Endothelial cell of umbilical vein (primary cell): Measurements from ENCODE around the gene C8B. TPM values are rescaled to one million over a fixed set of nuclear protein-coding genes. Genes with fewer than 3 reads are reported as not detected.

ENCODE experiments used
- BruUV-seq: library from RNA; stranded (reverse); fragments of 400-500 nt; replicated peaks from 2 replicates; lab custom pipeline; 2021; lab: Mats Ljungman, UMichigan
- CTCF ChIA-PET: fragments of 300-600, 350-600 bp; sonication (Branson Sonifier 250); formaldehyde crosslinking; loops from one replicate; lab custom pipeline; 2021; ENCODE audit warnings: antibody characterized with exemption, inconsistent platforms; lab: Charles Lee
- POLR2A ChIA-PET: fragments of 300-600, 350-600 bp; sonication (Branson Sonifier 250); formaldehyde crosslinking; loops from one replicate; lab custom pipeline; 2021; ENCODE audit warnings: antibody characterized with exemption, inconsistent platforms; lab: Charles Lee
- DNase-seq: peaks from one replicate; pipeline ENCODE4 v3.0.0-alpha.2; 2011; ENCODE audit warnings: low read depth, low spot score
- FAIRE-seq: peaks from 2 replicates; lab custom pipeline; 2011; peaks lifted over from hg19 to GRCh38; lab: Jason Lieb, UNC
- H2AFZ ChIP-seq: 2 replicates; pipeline ENCODE4 v1.6.0; 2012; ENCODE audit warnings: low read depth, low read length, control low read depth, inconsistent platforms
- H3K27ac ChIP-seq: 2 replicates; pipeline ENCODE4 v1.5.1; 2011; ENCODE audit warnings: low read depth, mild to moderate bottlenecking, control low read depth, low read length, moderate library complexity; ENCODE audit not compliant: insufficient read depth
- H3K27me3 ChIP-seq, 2 experiments: 2 replicates each; pipeline versions ENCODE4 v1.6.0 to v1.6.1; 2011; ENCODE audit warnings: low read length in 2 of 2, mixed read lengths in 1 of 2; ENCODE audit not compliant: control insufficient read depth in 2 of 2, insufficient read depth in 2 of 2
- H3K36me3 ChIP-seq, 2 experiments: 2 replicates in 1 of 2; 3 replicates in 1 of 2; pipeline ENCODE4 v1.5.1; 2011; ENCODE audit warnings: low read length in 2 of 2, mild to moderate bottlenecking in 1 of 2, moderate library complexity in 1 of 2; ENCODE audit not compliant: control insufficient read depth in 2 of 2, insufficient read depth in 2 of 2; ENCODE audit errors: extremely low read depth in 1 of 2
- H3K4me1 ChIP-seq: 3 replicates; pipeline ENCODE4 v1.5.1; 2011; ENCODE audit warnings: mild to moderate bottlenecking, low read length; ENCODE audit not compliant: control insufficient read depth, insufficient read depth; ENCODE audit errors: extremely low read depth
- H3K4me2 ChIP-seq: 2 replicates; pipeline ENCODE4 v1.6.1; 2011; ENCODE audit warnings: low read length, control low read depth, mixed read lengths; ENCODE audit not compliant: insufficient read depth
- H3K4me3 ChIP-seq, 3 experiments: fragments of 200-600 bp in 1 of 3; sonication (generic), shearing (Covaris generic) in 1 of 3; replicated peaks in 1 of 3; 2 replicates each; pipeline ENCODE4 v1.5.1; 2011 to 2016; ENCODE audit warnings: control low read depth in 3 of 3, low read length in 3 of 3, mild to moderate bottlenecking in 2 of 3, inconsistent platforms in 1 of 3, low read depth in 1 of 3, moderate library complexity in 1 of 3; ENCODE audit not compliant: insufficient read depth in 1 of 3
- H3K79me2 ChIP-seq: 2 replicates; pipeline ENCODE4 v1.6.0; 2012; ENCODE audit warnings: low read length, inconsistent platforms; ENCODE audit not compliant: control insufficient read depth, insufficient read depth
- H3K9ac ChIP-seq: replicated peaks from 2 replicates; pipeline ENCODE3; 2011; ENCODE audit warnings: low read length, control low read depth; ENCODE audit not compliant: insufficient read depth; ENCODE audit errors: extremely low read depth
- H3K9me1 ChIP-seq: replicated peaks from 3 replicates; pipeline ENCODE4 v1.6.0; 2011; ENCODE audit warnings: mild to moderate bottlenecking, low read length; ENCODE audit not compliant: control insufficient read depth, insufficient read depth; ENCODE audit errors: extremely low read depth
- H3K9me3 ChIP-seq: replicated peaks from 2 replicates; pipeline ENCODE4 v1.5.1; 2012; ENCODE audit warnings: low read length, inconsistent platforms; ENCODE audit not compliant: control insufficient read depth, insufficient read depth
- H4K20me1 ChIP-seq: replicated peaks from 2 replicates; pipeline ENCODE3; 2011; ENCODE audit warnings: mild to moderate bottlenecking, low read length; ENCODE audit not compliant: control insufficient read depth, insufficient read depth; ENCODE audit errors: extremely low read depth
- EZH2 ChIP-seq: IDR thresholded peaks from 2 replicates; pipeline ENCODE4 v1.6.1; 2012; ENCODE audit warnings: borderline replicate concordance, low read depth, mild to moderate bottlenecking, moderate library complexity, low read length, inconsistent platforms; ENCODE audit not compliant: severe bottlenecking
- FOS ChIP-seq: IDR thresholded peaks from 2 replicates; pipeline ENCODE4 v1.6.1; 2011; ENCODE audit warnings: mild to moderate bottlenecking, low read length, moderate library complexity, borderline replicate concordance; ENCODE audit not compliant: insufficient read depth
- GATA2 ChIP-seq: IDR thresholded peaks from 2 replicates; pipeline ENCODE4 v1.7.0; 2011; ENCODE audit warnings: low read depth, mild to moderate bottlenecking, moderate library complexity, mixed read lengths, low read length; ENCODE audit not compliant: insufficient read length, insufficient read depth
- JUN ChIP-seq: IDR thresholded peaks from 2 replicates; pipeline ENCODE4 v1.6.1; 2011; ENCODE audit warnings: borderline replicate concordance, low read depth; ENCODE audit not compliant: insufficient read length, insufficient read depth
- POLR2A ChIP-seq: IDR thresholded peaks from 2 replicates; pipeline ENCODE4 v1.6.1; 2012; ENCODE audit warnings: low read depth, mild to moderate bottlenecking, control low read depth, low read length
- POLR2AphosphoS5 ChIP-seq: IDR thresholded peaks from 2 replicates; pipeline ENCODE4 v1.6.1; 2012; ENCODE audit warnings: low read depth, mild to moderate bottlenecking, control low read depth, low read length, moderate library complexity; ENCODE audit not compliant: insufficient read depth
- dilution Hi-C: fragments of 300-500 bp; cut with MboI; formaldehyde crosslinking; loops from one replicate; pipeline ENCODE4 v1.15.0; 2019; ENCODE audit warnings: low sequenced_read_pairs; ENCODE audit not compliant: extremely low pct_ligation_motif_present
- intact Hi-C: fragments of 100-400 bp; cut with micrococcal nuclease; formaldehyde crosslinking; loops from one replicate; pipeline ENCODE4 v1.10.0; 2022
- polyA plus RNA-seq, 4 experiments: library from polyadenylated mRNA; depleted of rRNA in 3 of 4; stranded (reverse) in 3 of 4; unstranded in 1 of 4; fragments of >200 nt; gene quantifications; 2 replicates each; pipeline versions ENCODE4 v1.2.1 to v1.2.3, GENCODE V29; 2011 to 2012; ENCODE audit warnings: missing spikeins in 1 of 4
- total RNA-seq: library from RNA; stranded (reverse); gene quantifications from 2 replicates; pipeline ENCODE4 v1.2.3, GENCODE V29; 2021
- TF ChIP-seq, protein P1 (sequence below), 2 donors: IDR thresholded peaks; 1 replicate in 1 of 2; 2 replicates in 1 of 2; pipeline ENCODE4 v1.5.1; 2011; ENCODE audit warnings: low read length in 2 of 2, mild to moderate bottlenecking in 2 of 2, moderate library complexity in 2 of 2, control low read depth in 1 of 2, inconsistent platforms in 1 of 2, low read depth in 1 of 2; ENCODE audit not compliant: insufficient read depth in 1 of 2; ENCODE audit errors: extremely low read depth in 1 of 2
- TF ChIP-seq, protein P2 (sequence below): IDR thresholded peaks from 2 replicates; pipeline ENCODE4 v1.6.1; 2011; ENCODE audit not compliant: insufficient read depth, insufficient read length

The C8B gene
- total and polyA plus RNA-seq, 2 donors (not counting 3 experiments of a cell fraction or from before 2014, with no cell fraction given) = not detected

DNA sequence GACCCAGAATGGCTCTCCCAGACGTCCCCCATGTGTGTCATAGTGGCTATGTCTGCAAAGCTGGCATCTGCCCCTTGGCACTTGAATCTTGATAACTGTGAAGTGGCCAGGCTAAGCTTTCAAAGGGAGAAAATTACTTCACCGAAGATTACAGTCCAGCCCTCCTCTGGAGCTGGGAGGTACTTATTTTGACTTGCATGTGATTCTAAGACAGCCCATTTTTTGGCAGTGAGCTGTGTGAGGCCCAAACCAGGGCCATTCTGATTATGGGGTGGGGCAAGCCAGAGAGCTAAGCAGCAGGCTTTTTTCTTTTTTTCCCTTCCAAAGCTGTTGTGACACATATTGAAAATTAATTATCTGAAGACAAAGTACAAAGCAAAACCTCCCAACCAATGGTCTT is 42.1 kb upstream of the C8B start:
- Histone ChIP-seq H2AFZ (no peak overlapping the region), H3K36me3 (no peaks in the 10 kb centered on the region), H3K4me1 (no peaks in the 10 kb centered on the region), H3K9me1 (no peaks in the 10 kb centered on the region), H3K79me2 (no peaks in the 10 kb centered on the region), H3K4me3 (no peak overlapping the region), H3K27ac (no peak overlapping the region), H3K4me2 (no peak overlapping the region), H3K9ac (no peak overlapping the region), H3K9me3 (no peaks in the 10 kb centered on the region), H3K27me3 (no peaks in the 10 kb centered on the region), H4K20me1 (no peaks in the 10 kb centered on the region)
- TF ChIP-seq GATA2 (no peak), EZH2 (no peak), POLR2A (no peak)
- TF ChIP-seq, protein P1, sequence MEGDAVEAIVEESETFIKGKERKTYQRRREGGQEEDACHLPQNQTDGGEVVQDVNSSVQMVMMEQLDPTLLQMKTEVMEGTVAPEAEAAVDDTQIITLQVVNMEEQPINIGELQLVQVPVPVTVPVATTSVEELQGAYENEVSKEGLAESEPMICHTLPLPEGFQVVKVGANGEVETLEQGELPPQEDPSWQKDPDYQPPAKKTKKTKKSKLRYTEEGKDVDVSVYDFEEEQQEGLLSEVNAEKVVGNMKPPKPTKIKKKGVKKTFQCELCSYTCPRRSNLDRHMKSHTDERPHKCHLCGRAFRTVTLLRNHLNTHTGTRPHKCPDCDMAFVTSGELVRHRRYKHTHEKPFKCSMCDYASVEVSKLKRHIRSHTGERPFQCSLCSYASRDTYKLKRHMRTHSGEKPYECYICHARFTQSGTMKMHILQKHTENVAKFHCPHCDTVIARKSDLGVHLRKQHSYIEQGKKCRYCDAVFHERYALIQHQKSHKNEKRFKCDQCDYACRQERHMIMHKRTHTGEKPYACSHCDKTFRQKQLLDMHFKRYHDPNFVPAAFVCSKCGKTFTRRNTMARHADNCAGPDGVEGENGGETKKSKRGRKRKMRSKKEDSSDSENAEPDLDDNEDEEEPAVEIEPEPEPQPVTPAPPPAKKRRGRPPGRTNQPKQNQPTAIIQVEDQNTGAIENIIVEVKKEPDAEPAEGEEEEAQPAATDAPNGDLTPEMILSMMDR (IDR thresholded peaks at IDR 0.05; ENCODE audit: extremely low read depth in 1 of 2, insufficient read depth in 1 of 2, low read depth in 1 of 2, low read length in 2 of 2) = no peak
- intact Hi-C loops = no loop called here
- CTCF ChIA-PET = no interaction called here
- no peak for FAIRE-seq
- POLR2A ChIA-PET = no interaction called here
- dilution Hi-C loops = no loop called here
- BruUV-seq = no TSS peak
- DNase-seq = no peak

DNA sequence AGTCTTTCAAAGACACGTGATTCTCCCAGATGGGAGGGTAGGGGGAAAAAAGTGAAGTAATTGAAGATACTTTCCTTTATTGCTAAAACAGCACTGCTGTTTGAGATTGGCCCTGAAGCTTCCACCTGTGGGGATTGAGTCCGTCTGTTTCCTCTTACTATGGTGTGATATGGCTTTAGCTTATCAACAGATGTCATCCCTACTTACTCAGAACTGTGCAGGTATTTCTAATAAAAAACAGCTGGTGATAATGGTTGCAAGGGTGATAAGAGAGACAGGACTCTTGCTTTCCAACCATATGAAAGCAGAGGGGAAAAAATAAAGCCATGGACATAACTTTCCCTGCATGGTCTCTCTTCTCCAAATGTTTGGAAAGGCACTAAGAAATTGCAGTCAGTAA is 41.7 kb upstream of the C8B start:
- intact Hi-C loops = no loop called here
- no peaks in the 10 kb centered on the region for H3K4me1 ChIP-seq
- dilution Hi-C loops = no loop called here
- no peak overlapping the region for H3K4me2 ChIP-seq
- no TSS peak for BruUV-seq
- no peak overlapping the region for H3K27ac ChIP-seq
- ChIA-PET POLR2A (no interaction called here), CTCF (no interaction called here)
- no peak for TF ChIP-seq JUN
- no peak for TF ChIP-seq POLR2AphosphoS5
- TF ChIP-seq, protein P2, sequence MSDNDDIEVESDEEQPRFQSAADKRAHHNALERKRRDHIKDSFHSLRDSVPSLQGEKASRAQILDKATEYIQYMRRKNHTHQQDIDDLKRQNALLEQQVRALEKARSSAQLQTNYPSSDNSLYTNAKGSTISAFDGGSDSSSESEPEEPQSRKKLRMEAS = no peak
- no peak for TF ChIP-seq POLR2A
- TF ChIP-seq GATA2 = no peak
- TF ChIP-seq, protein P1 (IDR thresholded peaks at IDR 0.05; ENCODE audit: extremely low read depth in 1 of 2, insufficient read depth in 1 of 2, low read depth in 1 of 2, low read length in 2 of 2) = no peak
- TF ChIP-seq FOS = no peak
- no peak overlapping the region for H3K9ac ChIP-seq
- H3K36me3 ChIP-seq = no peaks in the 10 kb centered on the region
- H3K4me3 ChIP-seq = no peak overlapping the region
- FAIRE-seq = no peak
- H3K9me3 ChIP-seq = no peaks in the 10 kb centered on the region
- no peaks in the 10 kb centered on the region for H4K20me1 ChIP-seq
- no peaks in the 10 kb centered on the region for H3K79me2 ChIP-seq
- H2AFZ ChIP-seq = no peak overlapping the region
- no peaks in the 10 kb centered on the region for H3K9me1 ChIP-seq
- H3K27me3 ChIP-seq = no peaks in the 10 kb centered on the region
- DNase-seq = no peak
